ENCODE results near the gene CTXND2.

- TF ChIP-seq POLR2A (IDR thresholded peaks at IDR 0.05; ENCODE audit: control extremely low read depth in 1 of 2, low read depth in 2 of 2, low read length in 2 of 2) (no peak; a peak in 1 of 3 replicates), CTCF (IDR thresholded peaks at IDR 0.05; ENCODE audit: control extremely low read depth in 1 of 3, insufficient read depth in 1 of 3, low read depth in 1 of 3, low read length in 3 of 3) (no peak), EP300 (IDR thresholded peaks at IDR 0.05; ENCODE audit: borderline replicate concordance in 1 of 2, low read depth in 2 of 2, low read length in 2 of 2) (no peak), MAFK (IDR thresholded peaks at IDR 0.05; ENCODE audit: low read depth, low read length) (no peak), SIN3A (conservative IDR thresholded peaks at IDR 0.05 in 1 of 2, IDR thresholded peaks at IDR 0.05 in 1 of 2; ENCODE audit: low read depth in 1 of 2, low read length in 2 of 2) (no peak), ZNF274 (IDR thresholded peaks at IDR 0.05; ENCODE audit: borderline replicate concordance, extremely low read depth, low read length) (no peak), USF2 (IDR thresholded peaks at IDR 0.05; ENCODE audit: low read length) (no peak)
Observed at GRCh38 chr1:150960646-150961045, 73.7 kb downstream of the CTXND2 start.

Data from H1 (cell line).